Tibial artery (tissue), 4 donors: ENCODE measurements around the gene C19orf25.

Experiments used
- DNase-seq, 2 donors: peaks; one replicate each; pipeline ENCODE4 v3.0.0-alpha.2; 2019
- H3K27ac ChIP-seq, 2 donors: fragments of 200-600 bp; sonication (generic) in 1 of 2; 1 replicate in 1 of 2; 2 replicates in 1 of 2; pipeline ENCODE4 v1.5.1; 2018 to 2019; ENCODE audit warnings: mild to moderate bottlenecking in 1 of 2
- H3K27me3 ChIP-seq, 2 donors: fragments of 200-600 bp; sonication (generic) in 1 of 2; one replicate each; pipeline versions ENCODE4 v1.5.1 to v1.6.0; 2016 to 2019
- H3K36me3 ChIP-seq, 3 donors: fragments of 200-600 bp; sonication (generic) in 2 of 3; one replicate each; pipeline ENCODE4 v1.5.1; 2016 to 2019; ENCODE audit warnings: mild to moderate bottlenecking in 2 of 3
- H3K4me1 ChIP-seq, 4 donors: fragments of 200-600 bp; sonication (generic) in 2 of 4; 1 replicate in 3 of 4; 2 replicates in 1 of 4; pipeline ENCODE4 v1.5.1; 2016 to 2019
- H3K4me3 ChIP-seq, 2 donors: fragments of 200-600 bp; sonication (generic) in 1 of 2; 1 replicate in 1 of 2; 2 replicates in 1 of 2; pipeline ENCODE4 v1.5.1; 2018 to 2019; ENCODE audit warnings: mild to moderate bottlenecking in 2 of 2
- H3K9me3 ChIP-seq, 3 donors: fragments of 200-600 bp; sonication (generic) in 1 of 3; one replicate each; pipeline ENCODE4 v1.5.1; 2016 to 2019
- intact Hi-C: fragments of 100-400 bp; cut with DNase I; formaldehyde crosslinking; loops from one replicate; pipeline ENCODE4 v1.15.0; 2023; ENCODE audit warnings: low total_unique reads
- TF ChIP-seq, protein P1 (sequence below), 2 experiments: fragments of 200-600 bp in 1 of 2; fragments of 450-650 bp in 1 of 2; IDR thresholded peaks; one replicate each; pipeline ENCODE4 v1.5.1; 2017 to 2019; ENCODE audit warnings: antibody characterized with exemption in 2 of 2, mild to moderate bottlenecking in 1 of 2, moderate library complexity in 1 of 2

Gene C19orf25

DNA sequence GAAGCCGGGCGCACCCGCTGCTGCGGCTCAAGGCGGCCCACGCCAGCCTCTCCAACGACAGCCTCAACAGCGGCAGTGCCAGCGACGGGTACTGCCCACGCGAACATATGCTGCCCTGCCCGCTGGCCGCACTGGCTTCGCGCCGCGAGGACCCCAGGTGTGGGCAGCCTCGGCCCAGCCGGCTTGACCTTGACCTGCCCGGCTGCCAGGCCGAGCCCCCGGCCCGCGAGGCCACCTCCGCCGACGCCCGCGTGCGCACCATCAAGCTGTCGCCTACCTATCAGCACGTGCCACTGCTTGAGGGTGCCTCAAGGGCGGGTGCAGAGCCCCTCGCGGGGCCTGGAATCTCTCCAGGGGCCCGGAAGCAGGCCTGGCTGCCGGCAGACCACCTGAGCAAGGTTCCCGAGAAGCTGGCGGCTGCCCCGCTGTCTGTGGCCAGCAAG, 13.0 kb downstream of the C19orf25 start:
- Histone ChIP-seq H3K4me1 (peaks cover 8 to 59% (median 55%) of the 10 kb centered on the region in 4 donors), H3K27ac (no peak overlapping the region), H3K36me3 (peaks cover 1 to 4% (median 3%) of the 10 kb centered on the region in 3 donors), H3K4me3 (no peak overlapping the region), H3K27me3 (peaks cover 12 to 62% of the 10 kb centered on the region in 2 donors), H3K9me3 (no peaks in the 10 kb centered on the region)
- intact Hi-C loops: no loop called here
- TF ChIP-seq, protein P1, sequence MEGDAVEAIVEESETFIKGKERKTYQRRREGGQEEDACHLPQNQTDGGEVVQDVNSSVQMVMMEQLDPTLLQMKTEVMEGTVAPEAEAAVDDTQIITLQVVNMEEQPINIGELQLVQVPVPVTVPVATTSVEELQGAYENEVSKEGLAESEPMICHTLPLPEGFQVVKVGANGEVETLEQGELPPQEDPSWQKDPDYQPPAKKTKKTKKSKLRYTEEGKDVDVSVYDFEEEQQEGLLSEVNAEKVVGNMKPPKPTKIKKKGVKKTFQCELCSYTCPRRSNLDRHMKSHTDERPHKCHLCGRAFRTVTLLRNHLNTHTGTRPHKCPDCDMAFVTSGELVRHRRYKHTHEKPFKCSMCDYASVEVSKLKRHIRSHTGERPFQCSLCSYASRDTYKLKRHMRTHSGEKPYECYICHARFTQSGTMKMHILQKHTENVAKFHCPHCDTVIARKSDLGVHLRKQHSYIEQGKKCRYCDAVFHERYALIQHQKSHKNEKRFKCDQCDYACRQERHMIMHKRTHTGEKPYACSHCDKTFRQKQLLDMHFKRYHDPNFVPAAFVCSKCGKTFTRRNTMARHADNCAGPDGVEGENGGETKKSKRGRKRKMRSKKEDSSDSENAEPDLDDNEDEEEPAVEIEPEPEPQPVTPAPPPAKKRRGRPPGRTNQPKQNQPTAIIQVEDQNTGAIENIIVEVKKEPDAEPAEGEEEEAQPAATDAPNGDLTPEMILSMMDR (IDR thresholded peaks at IDR 0.05): no peak
- no peak for DNase-seq

DNA sequence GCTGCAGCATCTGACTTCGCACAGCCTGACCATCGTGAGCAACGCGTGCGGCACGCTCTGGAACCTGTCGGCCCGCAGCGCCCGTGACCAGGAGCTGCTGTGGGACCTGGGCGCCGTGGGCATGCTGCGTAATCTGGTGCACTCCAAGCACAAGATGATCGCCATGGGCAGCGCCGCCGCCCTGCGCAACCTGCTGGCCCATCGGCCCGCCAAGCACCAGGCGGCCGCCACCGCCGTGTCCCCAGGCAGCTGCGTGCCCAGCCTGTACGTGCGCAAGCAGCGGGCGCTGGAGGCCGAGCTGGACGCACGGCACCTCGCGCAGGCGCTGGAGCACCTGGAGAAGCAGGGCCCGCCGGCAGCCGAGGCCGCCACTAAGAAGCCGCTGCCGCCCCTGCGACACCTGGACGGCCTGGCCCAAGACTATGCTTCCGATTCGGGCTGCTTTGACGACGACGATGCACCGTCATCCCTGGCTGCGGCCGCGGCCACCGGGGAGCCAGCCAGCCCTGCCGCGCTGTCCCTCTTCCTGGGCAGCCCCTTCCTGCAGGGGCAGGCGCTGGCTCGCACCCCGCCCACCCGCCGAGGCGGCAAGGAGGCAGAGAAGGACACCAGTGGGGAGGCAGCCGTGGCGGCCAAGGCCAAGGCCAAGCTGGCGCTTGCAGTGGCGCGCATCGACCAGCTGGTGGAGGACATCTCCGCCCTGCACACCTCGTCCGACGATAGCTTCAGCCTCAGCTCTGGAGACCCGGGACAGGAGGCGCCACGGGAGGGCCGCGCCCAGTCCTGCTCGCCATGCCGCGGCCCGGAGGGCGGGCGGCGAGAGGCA, 13.6 kb downstream of the C19orf25 start:
- no peak for DNase-seq
- peaks cover 5 to 55% of the 10 kb centered on the region in 2 donors for H3K27me3 ChIP-seq

DNA sequence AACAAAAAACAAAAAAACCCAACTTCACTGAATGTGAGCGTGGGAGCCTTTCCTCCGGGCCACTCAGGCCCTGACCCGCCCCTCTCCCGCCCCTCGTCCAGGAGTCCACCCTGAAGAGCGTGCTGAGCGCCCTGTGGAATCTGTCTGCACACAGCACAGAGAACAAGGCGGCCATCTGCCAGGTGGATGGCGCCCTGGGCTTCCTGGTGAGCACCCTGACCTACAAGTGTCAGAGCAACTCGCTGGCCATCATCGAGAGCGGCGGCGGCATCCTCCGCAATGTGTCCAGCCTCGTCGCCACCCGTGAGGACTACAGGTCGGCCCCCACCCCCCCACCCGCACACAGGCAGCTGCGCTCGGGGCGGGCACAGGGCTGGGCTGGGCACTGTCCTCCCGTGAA, 17.2 kb downstream of the C19orf25 start:
- peaks cover 0 to 23% (median 16%) of the 10 kb centered on the region in 4 donors for H3K4me1 ChIP-seq
- intact Hi-C loops: no loop called here
- no peak for DNase-seq
- H3K9me3 ChIP-seq: no peaks in the 10 kb centered on the region
- TF ChIP-seq, protein P1 (IDR thresholded peaks at IDR 0.05): no peak
- no peak overlapping the region for H3K4me3 ChIP-seq
- H3K27me3 ChIP-seq: peaks cover 0 to 45% of the 10 kb centered on the region in 2 donors
- peaks cover 9 to 16% (median 10%) of the 10 kb centered on the region in 3 donors for H3K36me3 ChIP-seq
- H3K27ac ChIP-seq: no peak overlapping the region

More for the DNA sequence above, 13.6 kb downstream of the C19orf25 start:
- intact Hi-C loops: no loop called here
- Histone ChIP-seq H3K9me3 (no peaks in the 10 kb centered on the region), H3K27ac (no peak overlapping the region), H3K4me3 (no peak overlapping the region), H3K36me3 (peaks cover 8 to 10% (median 10%) of the 10 kb centered on the region in 3 donors), H3K4me1 (peaks cover 2 to 53% (median 49%) of the 10 kb centered on the region in 4 donors)
- TF ChIP-seq, protein P1 (IDR thresholded peaks at IDR 0.05): peak; percentile 24 to 37

DNA sequence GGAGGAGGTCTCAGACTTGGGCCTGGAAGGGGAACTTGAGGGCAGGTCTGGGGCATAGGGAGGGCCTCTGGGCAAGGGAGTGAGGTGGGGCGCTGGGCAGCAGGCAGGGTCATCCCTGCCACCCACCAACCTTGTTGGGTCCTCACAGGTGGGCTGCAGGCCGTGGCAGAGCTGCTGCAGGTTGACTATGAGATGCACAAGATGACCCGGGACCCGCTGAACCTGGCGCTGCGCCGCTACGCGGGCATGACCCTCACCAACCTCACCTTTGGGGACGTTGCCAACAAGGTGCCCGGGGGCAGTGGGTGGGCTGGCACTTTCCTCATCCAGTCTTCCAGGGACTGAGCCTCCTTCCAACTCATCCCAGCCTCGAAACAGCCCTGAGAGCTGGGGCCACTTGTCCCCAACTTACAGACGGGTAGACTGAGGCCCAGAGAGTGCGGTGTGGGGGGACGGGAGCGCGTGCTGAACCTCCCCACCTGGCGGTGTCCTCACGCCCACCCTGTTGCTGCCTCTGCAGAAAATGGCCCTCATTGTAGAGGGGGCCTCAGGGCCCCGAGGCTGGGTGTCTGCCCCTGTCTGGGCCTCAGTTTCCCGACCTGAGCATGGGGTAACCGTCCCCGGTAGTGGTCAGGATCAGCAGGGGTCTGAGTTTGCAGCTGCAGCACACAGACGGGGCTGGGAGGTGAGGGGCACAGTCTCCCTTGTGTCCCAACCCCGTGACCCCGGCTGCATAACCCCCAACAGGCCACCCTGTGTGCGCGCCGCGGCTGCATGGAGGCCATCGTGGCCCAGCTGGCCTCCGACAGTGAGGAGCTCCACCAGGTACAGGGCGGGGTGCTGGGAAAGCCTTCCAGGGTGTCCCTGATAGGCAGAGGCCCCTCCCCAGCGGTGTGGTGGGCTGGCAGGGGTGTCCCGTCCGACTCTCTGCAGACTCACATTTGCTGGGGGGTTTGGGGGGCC, 18.7 kb downstream of the C19orf25 start:
- H3K36me3 ChIP-seq: peaks cover 9 to 16% (median 10%) of the 10 kb centered on the region in 3 donors
- H3K4me1 ChIP-seq: peaks cover 0 to 23% (median 7%) of the 10 kb centered on the region in 4 donors
- no peak overlapping the region for H3K4me3 ChIP-seq
- H3K9me3 ChIP-seq: no peaks in the 10 kb centered on the region
- H3K27me3 ChIP-seq: peaks cover 0 to 45% of the 10 kb centered on the region in 2 donors
- intact Hi-C loops: no loop called here
- no peak for DNase-seq
- TF ChIP-seq, protein P1 (IDR thresholded peaks at IDR 0.05): no peak
- no peak overlapping the region for H3K27ac ChIP-seq

DNA sequence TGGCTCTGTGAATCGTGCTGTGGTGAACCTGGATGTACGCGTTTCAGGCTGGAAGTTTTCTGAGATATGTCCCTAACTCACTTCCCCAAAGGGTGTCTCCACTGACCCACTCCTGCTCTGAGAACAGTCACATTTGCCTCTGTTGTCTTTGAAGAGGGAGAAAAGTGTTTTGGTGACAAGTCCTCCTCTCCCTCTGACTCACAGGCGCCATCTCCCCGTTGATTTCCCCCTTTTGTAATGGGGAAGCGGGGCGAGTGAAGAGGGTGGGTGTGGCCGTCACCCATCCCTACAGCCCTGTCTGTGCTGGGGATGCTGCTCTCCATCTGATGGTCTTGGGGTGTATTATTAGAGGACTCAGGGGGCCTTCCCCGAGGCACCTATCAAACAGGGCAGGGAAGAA, 19.5 kb downstream of the C19orf25 start:
- TF ChIP-seq, protein P1 (IDR thresholded peaks at IDR 0.05): no peak
- intact Hi-C loops: no loop called here
- H3K4me3 ChIP-seq: no peak overlapping the region

More for the DNA sequence above, 19.5 kb downstream of the C19orf25 start:
- H3K4me1 ChIP-seq: peaks cover 0 to 24% (median 9%) of the 10 kb centered on the region in 4 donors
- peaks cover 9 to 16% (median 10%) of the 10 kb centered on the region in 3 donors for H3K36me3 ChIP-seq
- no peak for DNase-seq
- H3K27ac ChIP-seq: no peak overlapping the region
- peaks cover 0 to 49% of the 10 kb centered on the region in 2 donors for H3K27me3 ChIP-seq
- no peaks in the 10 kb centered on the region for H3K9me3 ChIP-seq
